Measurements from ENCODE around the gene NCK2.

NCK2 gene

DNA sequence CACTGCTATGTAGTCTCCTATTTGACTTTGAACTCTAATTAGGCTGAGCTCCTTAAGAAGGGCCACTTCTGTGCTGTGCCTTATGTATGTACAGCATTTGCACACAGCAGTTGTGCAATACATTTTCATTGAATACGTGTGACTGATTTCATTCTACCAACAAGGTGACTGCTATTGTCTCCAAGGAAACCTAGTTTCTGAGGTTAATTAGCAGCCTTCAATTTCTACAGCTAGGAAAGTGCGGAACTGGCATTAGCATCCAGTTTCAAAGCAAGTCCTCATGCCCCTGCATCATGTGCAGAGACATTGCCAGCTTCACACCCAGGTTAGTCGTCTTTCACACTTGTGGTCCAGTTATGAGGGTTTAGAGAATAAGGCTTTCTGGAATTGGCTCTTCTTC is 58.6 kb downstream of the NCK2 start:
- no peak for TF ChIP-seq ZNF384 (IDR thresholded peaks at IDR 0.05)
- TF ChIP-seq HDGF (IDR thresholded peaks at IDR 0.05; ENCODE audit: borderline replicate concordance) = no peak
- no peak for TF ChIP-seq ELF4 (IDR thresholded peaks at IDR 0.05)
- TF ChIP-seq ARNT (IDR thresholded peaks at IDR 0.05) = no peak
- no peak for TF ChIP-seq NFRKB (IDR thresholded peaks at IDR 0.05)
- no peak for TF ChIP-seq FOXM1 (IDR thresholded peaks at IDR 0.05; ENCODE audit: borderline replicate concordance)
- TF ChIP-seq, protein P1, sequence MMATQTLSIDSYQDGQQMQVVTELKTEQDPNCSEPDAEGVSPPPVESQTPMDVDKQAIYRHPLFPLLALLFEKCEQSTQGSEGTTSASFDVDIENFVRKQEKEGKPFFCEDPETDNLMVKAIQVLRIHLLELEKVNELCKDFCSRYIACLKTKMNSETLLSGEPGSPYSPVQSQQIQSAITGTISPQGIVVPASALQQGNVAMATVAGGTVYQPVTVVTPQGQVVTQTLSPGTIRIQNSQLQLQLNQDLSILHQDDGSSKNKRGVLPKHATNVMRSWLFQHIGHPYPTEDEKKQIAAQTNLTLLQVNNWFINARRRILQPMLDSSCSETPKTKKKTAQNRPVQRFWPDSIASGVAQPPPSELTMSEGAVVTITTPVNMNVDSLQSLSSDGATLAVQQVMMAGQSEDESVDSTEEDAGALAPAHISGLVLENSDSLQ (IDR thresholded peaks at IDR 0.05) = no peak
- POLR2A ChIA-PET = no interaction called here
- CTCF ChIA-PET = interaction anchor here (0.7 to 1.4 kb wide), 2 partner anchors 13 to 17 kb away, joined by 3 read pairs; no protein-coding TSS in a partner anchor
- DNase-seq (ENCODE audit: extremely low spot score) = no peak

DNA sequence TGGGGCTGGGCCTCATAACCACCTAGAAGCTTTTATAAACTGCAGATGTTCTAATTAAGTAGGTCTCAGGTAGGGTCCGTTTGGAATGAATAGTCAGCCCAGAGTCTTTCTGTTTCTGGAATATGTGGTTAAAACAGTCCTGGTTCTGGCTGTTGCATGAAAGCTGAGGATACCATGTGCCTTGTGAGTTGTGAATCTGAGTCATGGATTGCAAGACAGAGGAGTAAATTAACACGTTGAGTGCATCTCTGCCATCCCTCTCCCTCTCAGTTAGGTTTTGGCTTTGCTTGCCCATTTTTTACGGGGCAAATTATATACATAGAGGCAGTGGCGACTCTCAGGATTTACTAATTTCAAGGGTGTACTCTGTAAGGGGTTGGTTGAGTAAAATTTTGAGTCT is 59.1 kb downstream of the NCK2 start:
- ChIA-PET CTCF (interaction anchor here (1.0 to 1.4 kb wide), 2 partner anchors 12 to 252 kb away, joined by 3 read pairs; no protein-coding TSS in a partner anchor), POLR2A (no interaction called here)
- DNase-seq (ENCODE audit: extremely low spot score) = no peak
- no peak for TF ChIP-seq ARNT (IDR thresholded peaks at IDR 0.05)
- TF ChIP-seq TARDBP (IDR thresholded peaks at IDR 0.05) = no peak
- no peak for TF ChIP-seq ZNF384 (IDR thresholded peaks at IDR 0.05)
- no peak for TF ChIP-seq FOXM1 (IDR thresholded peaks at IDR 0.05; ENCODE audit: borderline replicate concordance)

GRCh38 chr2:105804266-105804665 is 59.6 kb downstream of the NCK2 start:
- POLR2A ChIA-PET = no interaction called here

GRCh38 chr2:105806996-105807395 is 62.3 kb downstream of the NCK2 start:
- no peak for DNase-seq (ENCODE audit: extremely low spot score)
- ChIA-PET CTCF (no interaction called here), POLR2A (no interaction called here)
- TF ChIP-seq TARDBP (IDR thresholded peaks at IDR 0.05) = no peak

More at GRCh38 chr2:105804266-105804665, 59.6 kb downstream of the NCK2 start:
- CTCF ChIA-PET = interaction anchor here (1.0 to 1.4 kb wide), 2 partner anchors 12 to 253 kb away, joined by 3 read pairs; no protein-coding TSS in a partner anchor
- TF ChIP-seq, protein P1 (IDR thresholded peaks at IDR 0.05) = peak; percentile 49; the same call in 1 of the 2 replicates
- no peak for TF ChIP-seq CTBP1 (IDR thresholded peaks at IDR 0.05; ENCODE audit: borderline replicate concordance)
- peak; percentile 20 for DNase-seq (ENCODE audit: extremely low spot score)

- ChIA-PET CTCF (no interaction called here), POLR2A (no interaction called here)
- no peak for TF ChIP-seq NFRKB (IDR thresholded peaks at IDR 0.05)
- TF ChIP-seq SUZ12 (IDR thresholded peaks at IDR 0.05) = no peak
- TF ChIP-seq HDGF (IDR thresholded peaks at IDR 0.05; ENCODE audit: borderline replicate concordance) = no peak
- no peak for TF ChIP-seq ZNF384 (IDR thresholded peaks at IDR 0.05)
- DNase-seq (ENCODE audit: extremely low spot score) = no peak
These were observed 63.8 kb downstream of the NCK2 start for GRCh38 chr2:105808423-105809096.

DNA sequence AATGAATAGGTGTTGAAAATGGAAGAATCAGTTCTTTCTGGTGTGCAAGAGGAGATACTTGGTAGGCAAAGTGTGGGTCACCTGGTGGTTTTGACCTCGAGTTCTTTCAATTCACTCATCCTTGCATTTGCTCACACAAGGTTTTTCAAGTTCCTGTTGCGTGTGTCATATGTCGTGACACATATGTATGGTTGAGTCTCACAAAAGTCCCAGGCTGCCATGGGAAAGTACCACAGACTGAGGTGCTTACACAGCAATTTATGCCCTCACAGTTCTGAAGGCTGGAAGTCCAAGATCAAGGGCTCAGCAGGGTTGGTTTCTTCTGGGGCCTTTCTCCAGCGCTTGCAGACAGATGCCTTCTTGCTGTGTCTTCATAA is 64.4 kb downstream of the NCK2 start:
- DNase-seq (ENCODE audit: extremely low spot score) = no peak
- POLR2A ChIA-PET = no interaction called here
- CTCF ChIA-PET = no interaction called here
- TF ChIP-seq ZNF384 (IDR thresholded peaks at IDR 0.05) = no peak

DNA sequence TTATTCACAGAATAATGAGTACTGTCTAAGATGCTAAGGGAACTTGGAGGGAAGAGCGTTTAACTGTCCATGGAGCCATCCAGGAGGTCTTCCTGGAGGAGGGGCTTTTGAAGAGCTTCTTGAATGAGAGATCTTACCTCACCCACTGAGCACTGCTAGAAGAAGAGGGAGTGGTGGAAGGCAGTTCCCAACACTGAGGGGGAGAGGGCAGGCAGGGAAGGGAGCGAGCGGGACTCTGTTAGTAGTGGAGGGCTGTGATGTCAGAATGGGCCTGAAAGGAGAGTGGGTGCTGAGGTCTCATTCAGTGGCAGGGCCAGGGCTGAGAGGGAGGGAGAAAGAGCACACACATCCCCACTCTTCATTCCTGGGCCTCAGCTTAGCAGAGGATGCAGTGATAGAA is 65.0 kb downstream of the NCK2 start:
- POLR2A ChIA-PET = no interaction called here
- CTCF ChIA-PET = no interaction called here
- DNase-seq (ENCODE audit: extremely low spot score) = no peak
- TF ChIP-seq L3MBTL2 (conservative IDR thresholded peaks at IDR 0.05) (no peak), FOXA1 (IDR thresholded peaks at IDR 0.05) (no peak), ZNF384 (IDR thresholded peaks at IDR 0.05) (no peak), SP1 (IDR thresholded peaks at IDR 0.05) (no peak), LEF1 (IDR thresholded peaks at IDR 0.05; ENCODE audit: borderline replicate concordance) (no peak), ELF4 (IDR thresholded peaks at IDR 0.05) (no peak), CTBP1 (IDR thresholded peaks at IDR 0.05; ENCODE audit: borderline replicate concordance) (no peak), ARNT (IDR thresholded peaks at IDR 0.05) (no peak), BHLHE40 (IDR thresholded peaks at IDR 0.05; ENCODE audit: borderline replicate concordance) (no peak), NFRKB (IDR thresholded peaks at IDR 0.05) (no peak), TARDBP (IDR thresholded peaks at IDR 0.05) (no peak), FOXM1 (IDR thresholded peaks at IDR 0.05; ENCODE audit: borderline replicate concordance) (no peak), FOXK2 (IDR thresholded peaks at IDR 0.05) (no peak), HDGF (IDR thresholded peaks at IDR 0.05; ENCODE audit: borderline replicate concordance) (no peak), SUZ12 (IDR thresholded peaks at IDR 0.05) (no peak)
- TF ChIP-seq, protein P1 (IDR thresholded peaks at IDR 0.05) = no peak

All from HEK293T (cell line).